ENCODE measurements around the gene TLCD3B.

Gene TLCD3B

DNA sequence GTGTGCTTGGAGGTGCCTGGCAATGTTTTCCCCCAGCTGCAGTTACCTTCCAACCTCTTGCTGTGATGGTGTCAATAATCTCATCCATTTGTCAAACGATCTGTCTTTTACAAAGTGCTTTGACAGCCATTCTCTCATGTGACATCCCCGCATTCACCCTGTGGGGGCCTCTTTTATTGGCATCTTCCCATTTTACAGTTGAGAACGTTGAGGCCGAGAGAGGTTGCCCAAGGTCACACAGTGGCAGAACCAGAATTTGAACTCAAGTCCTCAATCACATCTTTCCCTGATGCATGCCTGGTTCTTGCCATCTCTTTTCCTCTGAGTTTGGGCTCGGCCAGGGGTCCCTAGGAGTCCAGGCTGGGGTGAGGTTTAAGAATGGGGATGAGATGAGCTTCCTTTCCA is 55.9 kb downstream of the TLCD3B start:
- H3K27ac ChIP-seq (ENCODE audit: low read depth, low read length): no peak overlapping the region
- DNase-seq: no peak
- no peak overlapping the region for H4K91ac ChIP-seq (ENCODE audit: low read depth, low read length)
- H3K9ac ChIP-seq (ENCODE audit: low read length): no peak overlapping the region
- no peak overlapping the region for H4K8ac ChIP-seq (ENCODE audit: low read depth, low read length)
- peak overlapping the region; percentile 25 for H3K4ac ChIP-seq (ENCODE audit: low read depth, low read length)
- no peak overlapping the region for H3K18ac ChIP-seq (ENCODE audit: low read length)
- peaks cover 31 to 39% of the 10 kb centered on the region in 2 experiments for H3K36me3 ChIP-seq (ENCODE audit: control insufficient read depth in 1 of 2, insufficient read depth in 2 of 2, low read length in 2 of 2)
- H2AK5ac ChIP-seq (ENCODE audit: low read length): no peak overlapping the region
- no peaks in the 10 kb centered on the region for H3K9me3 ChIP-seq (ENCODE audit: insufficient read depth, low read depth, low read length)
- peak overlapping the region; percentile 93 for H3K4me2 ChIP-seq (ENCODE audit: low read length)
- no CpG with 5 or more reads among the region's 5 CpGs for WGBS (ENCODE audit: extremely low coverage, insufficient coverage, insufficient read length)
- H3K4me1 ChIP-seq (ENCODE audit: control insufficient read depth in 1 of 2, insufficient read depth in 2 of 2, low read length in 2 of 2): peaks cover 9 to 22% of the 10 kb centered on the region in 2 experiments
- H3K79me2 ChIP-seq (ENCODE audit: control insufficient read depth, insufficient read depth, low read length, poor library complexity): peaks cover 15% of the 10 kb centered on the region
- no peak overlapping the region for H2AFZ ChIP-seq (ENCODE audit: insufficient read depth, low read length, poor library complexity)
- H2BK5ac ChIP-seq (ENCODE audit: low read depth, low read length, poor library complexity): no peak overlapping the region
- H2BK12ac ChIP-seq (ENCODE audit: low read length): no peak overlapping the region
- H2BK120ac ChIP-seq (ENCODE audit: insufficient read depth, low read length, poor library complexity): no peak overlapping the region
- H3K14ac ChIP-seq (ENCODE audit: low read length): peak overlapping the region; percentile 29
- peaks cover 10% of the 10 kb centered on the region for H3K79me1 ChIP-seq (ENCODE audit: low read length)
- peak overlapping the region; percentile 6 for H4K12ac ChIP-seq (ENCODE audit: low read depth, low read length)
- H3K4me3 ChIP-seq (ENCODE audit: low read depth, low read length): no peak overlapping the region
- no peak overlapping the region for H3K23ac ChIP-seq (ENCODE audit: low read length)
- no peaks in the 10 kb centered on the region for H3K27me3 ChIP-seq (ENCODE audit: insufficient read depth, low read length)
